HG02798 (cell line): ENCODE results near the gene MCMBP.

Source experiments
- ATAC-seq: cut with Tn5 transposase; IDR thresholded peaks from one replicate; pipeline ENCODE4 v1.9.1; 2021; ENCODE audit warnings: mild to moderate bottlenecking; ENCODE audit not compliant: unreplicated experiment, poor library complexity

The MCMBP gene

DNA sequence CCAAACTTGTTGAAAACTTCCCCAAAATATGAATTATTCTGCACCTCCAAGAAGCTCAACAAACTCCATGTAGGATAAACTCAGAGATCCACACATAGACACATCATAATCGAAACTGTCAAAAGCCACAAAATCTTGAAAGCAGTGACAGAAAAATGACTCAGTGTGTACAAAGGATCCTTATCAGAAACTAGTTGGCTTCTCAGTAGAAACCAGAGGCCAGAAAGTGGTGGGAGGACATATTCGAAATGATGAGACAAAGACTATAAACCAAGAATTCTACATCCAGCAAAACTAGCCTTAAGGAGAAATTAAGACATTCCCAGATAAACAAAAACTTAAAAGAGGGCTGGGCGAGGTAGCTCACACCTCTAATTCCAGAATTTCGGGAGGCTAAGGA is 38.5 kb downstream of the MCMBP start:
- no peak for ATAC-seq

DNA sequence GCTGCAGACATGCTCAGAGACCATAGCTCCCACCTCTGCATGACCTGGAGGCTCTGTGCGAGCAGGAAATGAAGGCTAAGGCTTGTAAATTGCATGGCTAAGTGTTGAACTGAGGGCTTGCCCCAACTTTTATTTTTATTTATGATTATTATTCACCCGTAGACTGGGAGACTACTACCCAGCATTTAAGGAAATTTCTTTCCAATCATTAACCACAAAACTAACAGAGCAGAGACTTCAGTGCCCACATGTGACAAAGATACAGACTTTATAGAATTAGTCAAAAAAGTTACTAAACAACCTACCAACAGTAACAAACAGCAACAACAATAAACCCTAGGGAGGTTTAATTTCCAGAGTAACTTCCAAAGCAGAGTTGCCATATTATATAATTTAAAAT is 39.7 kb downstream of the MCMBP start:
- ATAC-seq, result no peak

- ATAC-seq, result no peak
Measured at GRCh38 chr10:119831656-119832055, 41.0 kb downstream of the MCMBP start.

DNA sequence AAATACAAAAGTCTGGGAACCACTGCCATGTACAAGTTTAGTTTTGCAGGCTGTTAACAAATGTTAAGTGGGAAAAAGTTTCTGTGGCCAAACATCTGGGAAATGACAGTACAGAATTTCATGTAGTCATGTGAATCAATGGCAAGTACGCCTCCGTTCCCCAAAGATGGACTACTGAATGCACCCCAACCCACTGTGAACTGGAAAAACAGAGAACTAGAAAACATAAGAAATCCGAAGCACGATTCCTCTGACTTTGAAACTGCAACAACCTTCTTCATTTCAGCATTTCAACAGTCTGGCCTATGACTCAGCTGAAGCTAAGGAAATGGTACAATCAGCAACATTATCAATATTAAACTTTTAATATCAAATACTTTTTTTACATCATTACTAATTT is 41.8 kb downstream of the MCMBP start:
- no peak for ATAC-seq

GRCh38 chr10:119829429-119829828 is 43.2 kb downstream of the MCMBP start:
- ATAC-seq, result no peak

DNA sequence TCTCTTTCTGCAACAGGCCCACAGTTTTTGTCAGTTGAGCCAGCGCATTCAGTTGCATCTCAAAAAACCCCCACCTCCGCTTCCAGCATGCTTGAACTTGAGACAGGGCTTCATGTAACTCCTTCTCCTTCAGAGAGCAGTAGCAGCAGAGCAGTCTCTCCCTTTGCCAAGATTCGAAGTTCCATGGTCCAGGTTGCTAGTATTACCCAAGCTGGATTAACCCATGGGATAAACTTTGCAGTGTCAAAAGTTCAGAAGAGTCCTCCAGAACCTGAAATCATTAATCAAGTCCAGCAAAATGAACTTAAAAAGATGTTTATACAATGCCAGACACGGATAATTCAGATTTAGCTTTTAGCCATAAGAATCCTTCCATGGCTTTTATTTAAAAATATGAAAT is 45.2 kb downstream of the MCMBP start:
- ATAC-seq, result no peak

DNA sequence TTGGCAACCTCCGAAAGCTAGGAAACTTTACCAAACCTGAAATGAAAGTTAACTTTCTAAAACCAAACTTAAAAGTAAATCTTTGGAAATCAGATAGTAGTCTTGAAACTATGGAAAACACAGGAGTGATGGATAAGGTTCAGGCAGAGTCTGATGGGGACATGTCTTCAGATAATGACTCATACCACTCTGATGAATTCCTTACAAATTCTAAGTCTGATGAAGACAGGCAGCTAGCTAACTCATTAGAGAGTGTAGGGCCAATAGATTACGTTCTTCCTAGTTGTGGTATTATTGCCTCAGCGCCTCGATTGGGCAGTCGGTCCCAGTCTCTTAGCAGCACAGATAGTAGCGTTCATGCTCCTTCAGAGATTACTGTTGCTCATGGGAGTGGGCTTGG is 45.9 kb downstream of the MCMBP start:
- no peak for ATAC-seq

DNA sequence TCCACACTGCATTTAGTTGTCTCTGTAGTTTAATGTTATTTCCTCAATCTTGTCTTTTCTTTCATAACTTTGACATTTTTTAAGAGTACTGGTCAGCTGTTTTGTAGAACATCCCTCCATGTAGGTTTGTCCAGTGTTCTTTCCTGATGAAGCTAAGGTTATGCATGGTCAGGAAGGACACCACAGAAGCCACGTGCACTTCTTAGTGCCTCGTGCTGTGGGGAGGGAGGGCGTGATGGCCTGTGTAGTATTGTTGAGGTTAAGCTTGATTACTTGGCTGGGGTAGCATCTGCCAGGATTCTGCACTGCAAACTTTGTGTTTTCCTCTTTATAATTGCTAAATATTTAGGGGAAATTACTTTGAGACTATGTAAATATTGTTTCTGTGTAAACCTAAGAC is 48.3 kb downstream of the MCMBP start:
- no peak for ATAC-seq

DNA sequence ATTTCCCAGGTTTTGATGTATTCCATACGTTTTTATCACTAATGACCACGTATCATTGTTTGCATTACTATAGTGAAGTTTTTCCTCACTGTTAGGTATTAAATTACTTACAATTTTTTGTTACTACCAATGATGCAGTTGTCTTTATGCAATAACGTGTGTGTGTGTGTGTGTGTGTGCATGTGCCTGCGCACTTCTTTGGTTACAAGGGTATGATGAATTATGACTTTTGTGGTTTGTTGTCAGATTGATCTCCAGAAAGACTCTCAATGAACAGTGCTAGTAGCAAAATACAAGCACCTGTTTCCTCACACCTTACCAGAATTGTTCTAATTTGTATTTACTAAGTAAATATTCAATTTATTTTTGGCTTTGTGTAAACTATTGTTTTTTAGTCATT is 51.5 kb downstream of the MCMBP start:
- no peak for ATAC-seq

- ATAC-seq, result no peak
Measured at GRCh38 chr10:119818889-119819270, 53.8 kb downstream of the MCMBP start.

DNA sequence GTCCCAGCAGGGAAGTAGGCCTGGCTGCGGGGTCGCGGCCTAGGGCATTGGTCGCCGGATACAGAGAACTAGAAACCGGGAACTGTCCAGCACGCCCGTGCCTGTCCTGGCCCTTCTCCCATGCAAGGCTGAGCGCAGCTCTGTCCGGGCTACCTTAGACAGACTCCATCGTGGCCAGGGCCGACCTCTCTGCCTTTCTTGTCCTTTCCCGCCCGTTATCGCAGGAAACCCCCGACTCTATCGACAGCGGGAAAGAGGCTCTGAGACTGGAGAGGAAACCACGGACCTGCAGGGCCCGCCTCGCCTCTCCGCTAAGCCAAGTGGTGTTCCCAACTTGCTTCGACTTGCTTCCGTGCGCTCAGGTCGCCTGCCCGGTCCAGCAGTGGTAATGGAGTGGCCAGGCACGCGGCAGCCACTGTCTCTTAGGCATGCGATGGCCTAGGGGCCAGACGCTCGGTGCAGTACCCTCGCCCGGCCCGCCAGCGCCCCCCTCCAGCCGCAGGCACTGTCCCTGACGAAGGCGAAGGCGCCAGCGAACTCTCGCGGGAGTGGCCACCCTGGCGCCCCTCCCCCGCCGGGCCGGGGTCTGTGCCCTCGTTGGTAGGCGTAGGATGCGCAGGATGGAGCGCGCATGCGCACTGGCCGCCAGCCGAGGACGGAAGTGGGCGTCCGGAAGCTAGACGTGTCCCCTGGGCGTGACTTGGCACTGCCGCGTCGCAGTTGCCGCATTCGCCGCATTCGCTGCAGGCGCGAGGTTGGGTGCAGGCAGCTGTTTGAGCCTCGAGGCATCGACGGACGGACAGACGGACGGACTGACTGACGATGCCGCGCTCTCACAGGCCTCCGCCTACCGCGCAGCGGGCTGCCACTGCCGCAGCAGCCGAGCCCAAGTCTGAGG is 54.4 kb downstream of the MCMBP start:
- no peak for ATAC-seq

- ATAC-seq, result no peak
Measured at GRCh38 chr10:119815671-119816070, 57.0 kb downstream of the MCMBP start.

DNA sequence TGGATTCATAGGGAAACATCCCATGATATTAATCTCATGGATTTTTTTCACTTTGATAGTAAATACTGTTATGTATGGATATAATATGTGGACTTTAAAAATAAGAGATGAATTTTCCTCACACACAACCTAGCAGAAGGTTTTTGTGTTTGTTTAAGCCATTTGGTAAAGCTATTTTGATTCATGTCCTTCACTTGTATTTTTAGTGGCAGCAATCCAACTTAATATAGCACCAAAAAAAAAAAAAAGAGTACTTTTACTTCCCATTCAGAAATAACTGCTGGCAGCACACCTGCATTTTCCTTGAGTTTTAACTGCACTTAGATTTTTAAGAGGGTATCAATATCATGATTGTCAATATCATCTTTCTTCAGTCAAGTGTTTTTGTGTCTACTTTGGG is 60.0 kb downstream of the MCMBP start:
- no peak for ATAC-seq

GRCh38 chr10:119811122-119811521 is 61.5 kb downstream of the MCMBP start:
- ATAC-seq, result no peak

GRCh38 chr10:119807960-119808697 is 64.5 kb downstream of the MCMBP start:
- ATAC-seq, result no peak

DNA sequence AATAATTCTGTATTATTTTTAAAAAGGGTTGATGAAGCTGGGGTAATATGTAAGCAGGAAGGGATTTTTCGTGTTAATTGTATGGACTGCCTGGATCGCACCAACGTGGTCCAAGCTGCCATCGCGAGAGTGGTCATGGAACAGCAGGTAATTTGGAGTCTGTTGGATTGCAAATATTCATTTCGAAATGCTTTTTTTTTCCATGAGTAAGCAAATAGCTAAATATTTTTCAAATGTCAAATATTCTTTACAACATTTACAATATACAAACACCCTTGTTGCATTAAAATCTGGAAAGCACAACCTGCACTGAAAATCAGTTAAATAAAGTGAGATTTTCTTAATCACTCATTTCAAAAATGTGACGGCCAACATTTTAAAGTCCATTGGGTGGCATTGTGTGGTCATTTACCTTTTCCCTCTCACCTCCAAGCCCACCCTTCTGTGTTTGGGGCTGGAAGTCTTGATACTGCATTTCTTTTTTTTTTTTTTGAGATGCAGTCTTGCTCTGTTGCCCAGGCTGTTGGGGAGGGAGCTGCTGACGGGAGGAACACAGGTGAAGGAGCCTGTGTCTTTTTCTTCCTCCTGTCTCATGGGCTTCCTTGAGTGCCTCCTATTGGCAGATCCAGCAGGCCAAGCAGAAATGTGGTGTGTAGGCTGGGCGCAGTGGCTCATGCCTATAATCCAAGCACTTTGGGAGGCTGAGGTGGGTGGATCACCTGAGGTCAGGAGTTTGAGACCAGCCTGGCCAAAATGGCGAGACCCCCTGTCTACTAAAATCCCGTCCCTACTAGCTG is 66.1 kb downstream of the MCMBP start:
- no peak for ATAC-seq

- ATAC-seq, result no peak
Measured at GRCh38 chr10:119805702-119806230, 66.9 kb downstream of the MCMBP start.

DNA sequence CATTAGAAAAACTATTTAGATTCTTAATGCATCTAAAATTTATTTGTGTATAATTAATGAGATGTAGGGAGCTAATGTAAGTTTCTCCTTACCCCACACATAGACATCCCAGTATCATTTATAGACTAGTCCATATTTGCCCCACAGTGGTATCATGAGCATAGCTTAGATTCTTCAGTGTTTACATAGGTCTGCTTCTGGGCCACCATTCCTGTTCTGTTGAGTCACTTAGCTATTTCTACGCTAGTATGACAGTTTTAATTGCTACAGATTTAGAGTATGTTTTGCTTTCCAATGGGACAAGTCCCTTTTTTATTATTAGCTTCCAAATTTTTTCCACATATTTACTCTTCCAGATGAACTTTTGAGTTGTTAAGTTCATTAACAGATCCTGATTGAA is 69.4 kb downstream of the MCMBP start:
- ATAC-seq, result no peak

- no peak for ATAC-seq
Measured at GRCh38 chr10:119801998-119802538, 70.6 kb downstream of the MCMBP start.

DNA sequence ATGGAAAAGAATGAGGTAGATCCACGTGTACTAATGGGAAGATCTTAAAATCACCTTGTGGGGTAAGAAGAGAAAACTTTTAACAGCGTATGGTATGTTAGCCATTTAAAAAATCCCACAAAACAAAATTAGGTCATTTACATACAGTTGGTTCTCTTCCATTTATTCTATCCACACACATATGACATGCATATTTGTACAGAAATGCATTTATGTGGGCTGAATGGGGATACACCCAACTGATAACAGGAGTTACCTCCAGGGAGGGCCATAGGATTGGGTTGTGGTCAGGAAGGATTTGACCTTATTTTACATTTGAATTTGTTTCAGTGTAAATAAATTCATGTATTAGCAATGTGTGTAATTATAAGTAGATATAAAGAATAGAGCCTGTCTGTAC is 71.5 kb downstream of the MCMBP start:
- no peak for ATAC-seq
